CD14-positive monocyte (primary cell): Measurements from ENCODE around the gene CHRNB1. TPM values are rescaled to one million over a fixed set of nuclear protein-coding genes. Genes with fewer than 3 reads are reported as not detected.
"Not testable (repeated sequence)": the region's sequence is repeated elsewhere in the genome, so short reads cannot be mapped to it uniquely, and the experiment has no call there.

ENCODE experiments used
- DNase-seq, 3 donors: peaks; one replicate each; pipeline ENCODE4 v3.0.0-alpha.2; 2011 to 2022
- H2AFZ ChIP-seq: 2 replicates; pipeline ENCODE4 v1.6.0; 2012; ENCODE audit warnings: mild to moderate bottlenecking, low read depth, low read length, inconsistent platforms; ENCODE audit not compliant: insufficient read depth, poor library complexity, severe bottlenecking
- H3K27ac ChIP-seq, 2 donors: 1 replicate in 1 of 2; 2 replicates in 1 of 2; pipeline ENCODE4 v1.5.1; 2012 to 2013; ENCODE audit warnings: low read length in 2 of 2, control low read depth in 1 of 2, inconsistent platforms in 1 of 2, low read depth in 1 of 2, mild to moderate bottlenecking in 1 of 2
- H3K27me3 ChIP-seq, 2 donors: one replicate each; pipeline versions ENCODE4 v1.6.0 to v1.6.1; 2011 to 2013; ENCODE audit warnings: low read length in 2 of 2; ENCODE audit not compliant: control insufficient read depth in 2 of 2, insufficient read depth in 2 of 2
- H3K36me3 ChIP-seq, 2 donors: replicated peaks in 1 of 2; 1 replicate in 1 of 2; 2 replicates in 1 of 2; pipeline versions ENCODE4 v1.5.1 to v1.6.1; 2012 to 2013; ENCODE audit warnings: low read length in 2 of 2, control low read depth in 1 of 2, inconsistent platforms in 1 of 2, mild to moderate bottlenecking in 1 of 2; ENCODE audit not compliant: insufficient read depth in 2 of 2, control insufficient read depth in 1 of 2
- H3K4me1 ChIP-seq, 2 donors: 1 replicate in 1 of 2; 2 replicates in 1 of 2; pipeline versions ENCODE4 v1.5.1 to v1.6.1; 2012 to 2013; ENCODE audit warnings: low read length in 2 of 2, control low read depth in 1 of 2, inconsistent platforms in 1 of 2, mild to moderate bottlenecking in 1 of 2, moderate library complexity in 1 of 2; ENCODE audit not compliant: insufficient read depth in 2 of 2, control insufficient read depth in 1 of 2
- H3K4me2 ChIP-seq: replicated peaks from 2 replicates; pipeline ENCODE3; 2012; ENCODE audit warnings: low read length, moderate library complexity, mild to moderate bottlenecking; ENCODE audit not compliant: poor library complexity, severe bottlenecking; ENCODE audit errors: extremely low read depth
- H3K4me3 ChIP-seq, 3 experiments: fragments of 200-600 bp in 1 of 3; sonication (generic) in 1 of 3; replicated peaks in 1 of 3; 1 replicate in 2 of 3; 2 replicates in 1 of 3; pipeline ENCODE4 v1.5.1; 2011 to 2013; ENCODE audit warnings: low read length in 3 of 3, mild to moderate bottlenecking in 3 of 3, control low read depth in 2 of 3, low read depth in 2 of 3, inconsistent platforms in 1 of 3, moderate library complexity in 1 of 3
- H3K79me2 ChIP-seq: 2 replicates; pipeline ENCODE4 v1.6.0; 2012; ENCODE audit warnings: mild to moderate bottlenecking, control low read depth, inconsistent platforms, low read length, moderate library complexity; ENCODE audit not compliant: insufficient read depth
- H3K9ac ChIP-seq: 2 replicates; pipeline ENCODE4 v1.6.0; 2017; ENCODE audit warnings: low read length, mild to moderate bottlenecking; ENCODE audit not compliant: insufficient read depth, poor library complexity, severe bottlenecking
- H3K9me3 ChIP-seq, 2 donors: replicated peaks in 1 of 2; 1 replicate in 1 of 2; 2 replicates in 1 of 2; pipeline versions ENCODE4 v1.5.1 to v1.6.1; 2012 to 2013; ENCODE audit warnings: low read length in 2 of 2, control low read depth in 1 of 2; ENCODE audit not compliant: control insufficient read depth in 1 of 2, insufficient read depth in 1 of 2
- H4K20me1 ChIP-seq: 2 replicates; pipeline ENCODE4 v1.6.0; 2012; ENCODE audit warnings: mild to moderate bottlenecking, low read length, control low read depth, moderate library complexity; ENCODE audit not compliant: insufficient read depth
- H3K27ac Mint-ChIP-seq, 7 donors: one replicate each; pipeline ENCODE4 v1.8.0; 2020; ENCODE audit warnings: mild to moderate bottlenecking in 7 of 7, mixed read lengths in 7 of 7, moderate library complexity in 6 of 7, inconsistent platforms in 2 of 7
- H3K27me3 Mint-ChIP-seq, 3 donors: one replicate each; pipeline ENCODE4 v1.8.0; 2021 to 2022; ENCODE audit warnings: low read depth in 3 of 3, mild to moderate bottlenecking in 3 of 3, mixed read lengths in 3 of 3, moderate library complexity in 3 of 3, inconsistent platforms in 1 of 3
- H3K36me3 Mint-ChIP-seq, 2 donors: one replicate each; pipeline ENCODE4 v1.8.0; 2020; ENCODE audit warnings: mixed read lengths in 2 of 2, inconsistent platforms in 1 of 2, mild to moderate bottlenecking in 1 of 2
- H3K4me1 Mint-ChIP-seq: one replicate; pipeline ENCODE4 v1.8.0; 2020; ENCODE audit warnings: mild to moderate bottlenecking, mixed read lengths
- H3K4me3 Mint-ChIP-seq, 2 donors: one replicate each; pipeline ENCODE4 v1.8.0; 2020; ENCODE audit warnings: mild to moderate bottlenecking in 2 of 2, mixed read lengths in 2 of 2, moderate library complexity in 1 of 2
- H3K9me3 Mint-ChIP-seq, 7 donors: one replicate each; pipeline ENCODE4 v1.8.0; 2020 to 2022; ENCODE audit warnings: mixed read lengths in 7 of 7, mild to moderate bottlenecking in 6 of 7, moderate library complexity in 6 of 7, inconsistent platforms in 2 of 7
- CTCF ChIP-seq: fragments of 200-600 bp; IDR thresholded peaks from one replicate; pipeline ENCODE4 v1.8.0; 2022; ENCODE audit warnings: antibody characterized with exemption, mild to moderate bottlenecking
- WGBS: methylation state at CpG from one replicate; pipeline ENCODE4 v1.1.5; 2013; ENCODE audit warnings: missing lambda C conversion rate; ENCODE audit not compliant: insufficient coverage; 5-methylcytosine and 5-hydroxymethylcytosine counted together
- intact Hi-C, 2 donors: fragments of 100-400 bp; cut with micrococcal nuclease; formaldehyde crosslinking; loops; one replicate each; pipeline versions ENCODE4 v1.15.0 to v1.15.1; 2023
- polyA plus RNA-seq, 3 donors: library from polyadenylated mRNA; depleted of rRNA in 1 of 3; unstranded in 2 of 3; stranded (reverse) in 1 of 3; fragments of 300-500 nt in 2 of 3; fragments of >200 nt in 1 of 3; fragmentation: Illumina TruSeq in 2 of 3; gene quantifications; 1 replicate in 2 of 3; 2 replicates in 1 of 3; pipeline ENCODE4 v1.2.3, GENCODE V29; 2012 to 2021

The CHRNB1 gene
- polyA plus RNA-seq, 3 donors = 9.3 to 15.7 (median 14.7) TPM

GRCh38 chr17:7480089-7480384 lies 35.2 kb downstream of the CHRNB1 start:
- Histone ChIP-seq H2AFZ (peak overlapping the region; percentile 85), H3K79me2 (peaks cover 56% of the 10 kb centered on the region)
- intact Hi-C loops = loop anchor here in 1 of 2 donors (5.0 to 10.0 kb wide), 4 partner anchors 92 to 362 kb away; partner anchors contain the start of genes DVL2, KCTD11, PHF23 and TMEM95

GRCh38 chr17:7481275-7481674 lies 36.4 kb downstream of the CHRNB1 start, which contains the start of gene SLC35G6:
TSS of gene SLC35G6 (plus strand) at chr17:7481446. CDS start at chr17:7481517, 71 bp downstream.
- H2AFZ ChIP-seq, H3K36me3 ChIP-seq, H3K27me3 ChIP-seq, H3K9me3 Mint-ChIP-seq, DNase-seq, H3K27me3 Mint-ChIP-seq, H3K36me3 Mint-ChIP-seq, H3K9me3 ChIP-seq, H3K9ac ChIP-seq: not testable (repeated sequence)
- no CpG with 5 or more reads among the region's 4 CpGs for WGBS
- H3K4me2 ChIP-seq = peak within 1 kb of the TSS; percentile 94
- H3K4me1 ChIP-seq = peaks cover 54 to 64% of the 10 kb centered on the region in 2 donors
- H3K4me1 Mint-ChIP-seq = peaks cover 69% of the 10 kb centered on the region
- H4K20me1 ChIP-seq = peaks cover 22% of the 10 kb centered on the region
- intact Hi-C loops = loop anchor here in 1 of 2 donors (5.0 to 10.0 kb wide), 4 partner anchors 91 to 361 kb away; partner anchors contain the start of genes DVL2, KCTD11, PHF23 and TMEM95
- peak within 1 kb of the TSS in 1 of 2 donors; percentile 79 for H3K27ac ChIP-seq
- H3K4me3 Mint-ChIP-seq = peak within 1 kb of the TSS; percentile 82 to 91
- peaks cover 56% of the 10 kb centered on the region for H3K79me2 ChIP-seq
- peak within 1 kb of the TSS in 1 of 3 experiments; percentile 89 for H3K4me3 ChIP-seq
- peak within 1 kb of the TSS in 6 of 7 donors; percentile 17 to 100 (median 68) for H3K27ac Mint-ChIP-seq

More at GRCh38 chr17:7480089-7480384, 35.2 kb downstream of the CHRNB1 start:
- H3K4me1 Mint-ChIP-seq = peaks cover 70% of the 10 kb centered on the region
- Histone ChIP-seq H3K4me3 (peak overlapping the region; percentile 36 to 89 (median 66)), H3K27me3 (no peaks in the 10 kb centered on the region), H3K4me1 (peaks cover 54 to 64% of the 10 kb centered on the region in 2 donors), H4K20me1 (peaks cover 10% of the 10 kb centered on the region), H3K9me3 (no peaks in the 10 kb centered on the region), H3K9ac (peak overlapping the region; percentile 83), H3K4me2 (peak overlapping the region; percentile 94), H3K27ac (peak overlapping the region; percentile 28 to 79), H3K36me3 (no peaks in the 10 kb centered on the region)
- H3K4me3 Mint-ChIP-seq = peak overlapping the region; percentile 82 to 91
- H3K27ac Mint-ChIP-seq = peak overlapping the region; percentile 72 to 92 (median 80)
- TF ChIP-seq CTCF = no peak
- H3K36me3 Mint-ChIP-seq = peaks cover 0 to 7% of the 10 kb centered on the region in 2 donors
- peaks cover 0 to 3% (median 1%) of the 10 kb centered on the region in 3 donors for H3K27me3 Mint-ChIP-seq
- WGBS = 9% methylated on average over 8 of the region's 8 CpGs
- DNase-seq = no peak
- H3K9me3 Mint-ChIP-seq = peaks cover 0 to 2% (median 0%) of the 10 kb centered on the region in 7 donors

GRCh38 chr17:7481842-7482741 lies 37.2 kb downstream of the CHRNB1 start:
- H3K36me3 ChIP-seq, H3K36me3 Mint-ChIP-seq, H3K4me3 Mint-ChIP-seq, H2AFZ ChIP-seq, H3K27me3 ChIP-seq, H3K9ac ChIP-seq, H3K9me3 ChIP-seq, H3K4me3 ChIP-seq, H3K27me3 Mint-ChIP-seq, H3K9me3 Mint-ChIP-seq, H3K4me2 ChIP-seq, H3K27ac ChIP-seq, DNase-seq: not testable (repeated sequence)
- peaks cover 54 to 64% of the 10 kb centered on the region in 2 donors for H3K4me1 ChIP-seq
- Mint-ChIP-seq H3K27ac (peak overlapping the region in 6 of 7 donors; percentile 35 to 100 (median 100)), H3K4me1 (peaks cover 68% of the 10 kb centered on the region)
- intact Hi-C loops = loop anchor here in 1 of 2 donors (5.0 to 10.0 kb wide), 4 partner anchors 90 to 360 kb away; partner anchors contain the start of genes DVL2, KCTD11, PHF23 and TMEM95
- 93% methylated on average over 21 of the region's 31 CpGs for WGBS
- H3K79me2 ChIP-seq = peaks cover 56% of the 10 kb centered on the region
- peaks cover 25% of the 10 kb centered on the region for H4K20me1 ChIP-seq
